Dendritic cell treated with granulocyte-macrophage colony-stimulating factor and Interleukin-4, amounts not matched to agents 40 ng/mL and 50 ng/mL, for 4 days (primary cell): Measurements from ENCODE around the gene IL10RA.

ENCODE experiments used
- H3K27ac Mint-ChIP-seq: one replicate; pipeline ENCODE4 v1.8.0; 2022; ENCODE audit warnings: mild to moderate bottlenecking, mixed read lengths
- H3K27me3 Mint-ChIP-seq: one replicate; pipeline ENCODE4 v1.8.0; 2022; ENCODE audit warnings: mild to moderate bottlenecking, mixed read lengths
- H3K36me3 Mint-ChIP-seq: one replicate; pipeline ENCODE4 v1.8.0; 2022; ENCODE audit warnings: low read depth, mixed read lengths
- H3K4me1 Mint-ChIP-seq: one replicate; pipeline ENCODE4 v1.8.0; 2022; ENCODE audit warnings: low read depth, mixed read lengths
- H3K4me3 Mint-ChIP-seq: one replicate; pipeline ENCODE4 v1.8.0; 2022; ENCODE audit warnings: mild to moderate bottlenecking, moderate library complexity, mixed read lengths
- H3K9me3 Mint-ChIP-seq: one replicate; pipeline ENCODE4 v1.8.0; 2022; ENCODE audit warnings: mixed read lengths
- intact Hi-C: fragments of 100-400 bp; cut with micrococcal nuclease; formaldehyde crosslinking; loops from one replicate; pipeline ENCODE4 v1.15.0; 2022

The IL10RA gene

GRCh38 chr11:117950301-117950700 is 35.9 kb upstream of the IL10RA start:
- peak overlapping the region; percentile 37 for H3K4me3 Mint-ChIP-seq
- H3K4me1 Mint-ChIP-seq: peaks cover 81% of the 10 kb centered on the region
- H3K27ac Mint-ChIP-seq: peak overlapping the region; percentile 72
- no peaks in the 10 kb centered on the region for H3K9me3 Mint-ChIP-seq
- H3K36me3 Mint-ChIP-seq: no peaks in the 10 kb centered on the region
- H3K27me3 Mint-ChIP-seq: no peaks in the 10 kb centered on the region
- intact Hi-C loops: loop anchor here (5.0 kb wide), 1 partner anchor 37 kb away; the partner anchor contains the start of gene IL10RA

- Mint-ChIP-seq H3K27me3 (no peaks in the 10 kb centered on the region), H3K36me3 (no peaks in the 10 kb centered on the region), H3K4me1 (peaks cover 78% of the 10 kb centered on the region)
These were observed 34.9 kb upstream of the IL10RA start for GRCh38 chr11:117950993-117951961.

GRCh38 chr11:117953024-117953671 is 33.0 kb upstream of the IL10RA start:
- Mint-ChIP-seq H3K36me3 (peaks cover 13% of the 10 kb centered on the region), H3K4me1 (peaks cover 76% of the 10 kb centered on the region), H3K27me3 (no peaks in the 10 kb centered on the region), H3K27ac (peak overlapping the region; percentile 50), H3K4me3 (no peak overlapping the region), H3K9me3 (peaks cover 21% of the 10 kb centered on the region)
- intact Hi-C loops: loop anchor here (5.0 kb wide), 1 partner anchor 34 kb away; the partner anchor contains the start of gene IL10RA

More at GRCh38 chr11:117950993-117951961, 34.9 kb upstream of the IL10RA start:
- H3K27ac Mint-ChIP-seq: peak overlapping the region; percentile 72
- intact Hi-C loops: loop anchor here (5.0 kb wide), 1 partner anchor 36 kb away; the partner anchor contains the start of gene IL10RA
- peaks cover 4% of the 10 kb centered on the region for H3K9me3 Mint-ChIP-seq
- H3K4me3 Mint-ChIP-seq: peak overlapping the region; percentile 27

- peaks cover 67% of the 10 kb centered on the region for H3K4me1 Mint-ChIP-seq
- no peaks in the 10 kb centered on the region for H3K27me3 Mint-ChIP-seq
- no peak overlapping the region for H3K4me3 Mint-ChIP-seq
- H3K9me3 Mint-ChIP-seq: peaks cover 32% of the 10 kb centered on the region
- peak overlapping the region; percentile 98 for H3K27ac Mint-ChIP-seq
- H3K36me3 Mint-ChIP-seq: peaks cover 23% of the 10 kb centered on the region
- intact Hi-C loops: no loop called here
These were observed 27.2 kb upstream of the IL10RA start for GRCh38 chr11:117958949-117959348.

GRCh38 chr11:117959438-117960149 is 26.6 kb upstream of the IL10RA start:
- intact Hi-C loops: no loop called here
- Mint-ChIP-seq H3K27ac (peak overlapping the region; percentile 98), H3K4me1 (peaks cover 62% of the 10 kb centered on the region), H3K36me3 (peaks cover 23% of the 10 kb centered on the region), H3K9me3 (peaks cover 32% of the 10 kb centered on the region), H3K27me3 (no peaks in the 10 kb centered on the region), H3K4me3 (peak overlapping the region; percentile 68)

- Mint-ChIP-seq H3K27me3 (no peaks in the 10 kb centered on the region), H3K9me3 (peaks cover 32% of the 10 kb centered on the region), H3K4me3 (peak overlapping the region; percentile 2), H3K4me1 (peaks cover 60% of the 10 kb centered on the region), H3K36me3 (peaks cover 23% of the 10 kb centered on the region), H3K27ac (peak overlapping the region; percentile 98)
- intact Hi-C loops: no loop called here
These were observed 25.8 kb upstream of the IL10RA start for GRCh38 chr11:117960406-117960805.

GRCh38 chr11:117961896-117962295 is 24.3 kb upstream of the IL10RA start:
- Mint-ChIP-seq H3K36me3 (peaks cover 23% of the 10 kb centered on the region), H3K27me3 (no peaks in the 10 kb centered on the region), H3K9me3 (peaks cover 24% of the 10 kb centered on the region), H3K4me1 (peaks cover 51% of the 10 kb centered on the region), H3K27ac (peak overlapping the region; percentile 54), H3K4me3 (no peak overlapping the region)
- intact Hi-C loops: no loop called here

- Mint-ChIP-seq H3K27ac (no peak overlapping the region), H3K9me3 (peaks cover 14% of the 10 kb centered on the region), H3K27me3 (no peaks in the 10 kb centered on the region), H3K36me3 (peaks cover 13% of the 10 kb centered on the region), H3K4me3 (no peak overlapping the region), H3K4me1 (peaks cover 45% of the 10 kb centered on the region)
- intact Hi-C loops: no loop called here
These were observed 23.4 kb upstream of the IL10RA start for GRCh38 chr11:117962826-117963225.

- no peaks in the 10 kb centered on the region for H3K36me3 Mint-ChIP-seq
- H3K27me3 Mint-ChIP-seq: no peaks in the 10 kb centered on the region
- H3K4me3 Mint-ChIP-seq: no peak overlapping the region
- no peaks in the 10 kb centered on the region for H3K9me3 Mint-ChIP-seq
- H3K27ac Mint-ChIP-seq: peak overlapping the region; percentile 9
- intact Hi-C loops: no loop called here
- peaks cover 48% of the 10 kb centered on the region for H3K4me1 Mint-ChIP-seq
These were observed 19.3 kb upstream of the IL10RA start for GRCh38 chr11:117966908-117967307.

- peak overlapping the region; percentile 100 for H3K27ac Mint-ChIP-seq
- intact Hi-C loops: no loop called here
- H3K36me3 Mint-ChIP-seq: no peaks in the 10 kb centered on the region
- no peaks in the 10 kb centered on the region for H3K9me3 Mint-ChIP-seq
- H3K4me1 Mint-ChIP-seq: peaks cover 68% of the 10 kb centered on the region
- no peak overlapping the region for H3K4me3 Mint-ChIP-seq
- no peaks in the 10 kb centered on the region for H3K27me3 Mint-ChIP-seq
These were observed 16.8 kb upstream of the IL10RA start for GRCh38 chr11:117969160-117969991.

- Mint-ChIP-seq H3K9me3 (no peaks in the 10 kb centered on the region), H3K27me3 (no peaks in the 10 kb centered on the region), H3K36me3 (no peaks in the 10 kb centered on the region), H3K4me3 (peak overlapping the region; percentile 50), H3K4me1 (peaks cover 78% of the 10 kb centered on the region), H3K27ac (peak overlapping the region; percentile 100)
- intact Hi-C loops: no loop called here
These were observed 15.7 kb upstream of the IL10RA start for GRCh38 chr11:117970400-117971024.

- H3K9me3 Mint-ChIP-seq: no peaks in the 10 kb centered on the region
- peaks cover 88% of the 10 kb centered on the region for H3K4me1 Mint-ChIP-seq
- H3K27ac Mint-ChIP-seq: peak overlapping the region; percentile 100
- intact Hi-C loops: no loop called here
- peaks cover 4% of the 10 kb centered on the region for H3K36me3 Mint-ChIP-seq
- no peak overlapping the region for H3K4me3 Mint-ChIP-seq
- no peaks in the 10 kb centered on the region for H3K27me3 Mint-ChIP-seq
These were observed 14.2 kb upstream of the IL10RA start for GRCh38 chr11:117972044-117972443.
